ENCODE measurements around the gene GOLT1A. TPM values are rescaled to one million over a fixed set of nuclear protein-coding genes. Genes with fewer than 3 reads are reported as not detected.

Gene GOLT1A
- total and polyA plus RNA-seq, 2 donors (not counting 1 experiment from before 2014, with no cell fraction given): 0.50 TPM; not detected in 1

DNA sequence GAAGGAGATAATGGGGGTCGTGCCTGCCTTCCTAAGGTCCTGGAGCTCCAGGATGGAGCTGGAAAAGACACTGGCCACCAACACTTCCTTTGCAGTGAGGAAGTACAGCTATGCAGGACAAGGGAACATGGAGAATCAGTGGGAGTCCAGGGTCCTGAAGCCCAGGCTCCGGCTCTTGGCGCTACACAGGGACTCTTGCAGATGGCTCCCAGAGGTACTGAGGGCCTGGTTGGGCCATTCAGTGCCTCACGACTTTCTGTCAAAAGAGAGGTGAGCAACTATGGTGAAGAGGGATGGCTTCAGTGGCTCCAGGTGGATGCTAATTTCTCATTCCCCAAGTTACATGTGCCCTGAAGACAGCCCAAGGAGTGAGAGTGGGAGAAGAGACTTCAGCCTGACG is 60.1 kb downstream of the GOLT1A start:
- Histone ChIP-seq H4K20me1 (ENCODE audit: control insufficient read depth, extremely low read depth, insufficient read depth, low read length) (no peaks in the 10 kb centered on the region), H3K27me3 (ENCODE audit: control insufficient read depth, insufficient read depth, low read length) (peaks cover 24% of the 10 kb centered on the region), H3K9me3 (ENCODE audit: control insufficient read depth, insufficient read depth, low read depth, low read length) (no peaks in the 10 kb centered on the region), H3K79me2 (ENCODE audit: control insufficient read depth, insufficient read depth, low read length) (no peaks in the 10 kb centered on the region), H2AFZ (ENCODE audit: low read length) (no peak overlapping the region), H3K4me3 (replicated peaks in 1 of 4; ENCODE audit: control extremely low read depth in 1 of 4, insufficient read depth in 1 of 4, low read depth in 3 of 4, low read length in 4 of 4) (no peak overlapping the region), H3K27ac (ENCODE audit: insufficient read depth, low read length) (no peak overlapping the region), H3K9ac (ENCODE audit: insufficient read depth, low read length) (no peak overlapping the region), H3K36me3 (ENCODE audit: control insufficient read depth, insufficient read depth, low read length) (no peaks in the 10 kb centered on the region), H3K4me1 (ENCODE audit: control insufficient read depth, extremely low read depth, insufficient read depth, low read length) (no peaks in the 10 kb centered on the region), H3K4me2 (ENCODE audit: extremely low read depth, insufficient read depth, low read length) (no peak overlapping the region)
- DNase-seq (ENCODE audit: low read depth in 2 of 2): no peak
- TF ChIP-seq, protein P1, sequence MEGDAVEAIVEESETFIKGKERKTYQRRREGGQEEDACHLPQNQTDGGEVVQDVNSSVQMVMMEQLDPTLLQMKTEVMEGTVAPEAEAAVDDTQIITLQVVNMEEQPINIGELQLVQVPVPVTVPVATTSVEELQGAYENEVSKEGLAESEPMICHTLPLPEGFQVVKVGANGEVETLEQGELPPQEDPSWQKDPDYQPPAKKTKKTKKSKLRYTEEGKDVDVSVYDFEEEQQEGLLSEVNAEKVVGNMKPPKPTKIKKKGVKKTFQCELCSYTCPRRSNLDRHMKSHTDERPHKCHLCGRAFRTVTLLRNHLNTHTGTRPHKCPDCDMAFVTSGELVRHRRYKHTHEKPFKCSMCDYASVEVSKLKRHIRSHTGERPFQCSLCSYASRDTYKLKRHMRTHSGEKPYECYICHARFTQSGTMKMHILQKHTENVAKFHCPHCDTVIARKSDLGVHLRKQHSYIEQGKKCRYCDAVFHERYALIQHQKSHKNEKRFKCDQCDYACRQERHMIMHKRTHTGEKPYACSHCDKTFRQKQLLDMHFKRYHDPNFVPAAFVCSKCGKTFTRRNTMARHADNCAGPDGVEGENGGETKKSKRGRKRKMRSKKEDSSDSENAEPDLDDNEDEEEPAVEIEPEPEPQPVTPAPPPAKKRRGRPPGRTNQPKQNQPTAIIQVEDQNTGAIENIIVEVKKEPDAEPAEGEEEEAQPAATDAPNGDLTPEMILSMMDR (conservative IDR thresholded peaks at IDR 0.05 in 1 of 2, IDR thresholded peaks at IDR 0.05 in 1 of 2; ENCODE audit: low read depth in 1 of 2, low read length in 2 of 2): no peak
- TF ChIP-seq EZH2 (IDR thresholded peaks at IDR 0.05; ENCODE audit: low read length, missing control alignments): no peak

DNA sequence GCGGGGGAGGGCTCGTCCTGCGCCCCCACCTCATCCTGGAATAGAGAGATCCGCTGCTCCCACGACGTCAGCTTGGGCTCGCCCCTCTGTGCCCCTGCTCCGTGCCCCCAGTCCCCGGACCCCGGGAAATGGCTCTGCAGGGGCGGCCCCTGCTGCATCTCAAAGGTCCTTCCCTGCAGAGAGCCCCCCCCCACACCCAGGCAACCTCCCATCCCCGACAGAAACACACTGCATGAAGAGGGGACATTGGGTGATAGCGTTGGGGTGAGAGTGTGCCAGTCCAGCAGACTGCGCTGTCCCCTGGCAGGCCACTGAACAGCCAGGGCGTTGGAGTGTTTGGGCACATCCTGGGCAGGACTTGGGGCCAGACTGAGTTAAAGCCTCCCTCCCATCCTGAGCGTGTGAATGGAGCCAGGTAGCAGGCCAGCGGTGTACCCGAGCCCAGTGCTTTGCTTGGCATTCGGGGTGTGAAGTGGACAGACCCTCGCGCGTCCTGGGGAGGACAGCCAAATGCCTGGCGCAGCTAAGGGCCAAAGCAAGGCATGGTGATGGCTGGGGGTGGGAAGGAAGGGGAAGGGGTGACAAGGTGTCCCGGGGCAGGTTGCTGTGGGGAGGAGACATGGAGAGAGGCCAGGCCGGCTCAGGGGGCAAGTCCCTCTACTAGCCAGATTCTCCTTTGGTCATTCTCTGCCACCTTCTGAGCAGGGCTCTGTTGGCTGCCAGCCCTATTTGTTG is 61.3 kb downstream of the GOLT1A start:
- no peaks in the 10 kb centered on the region for H3K4me1 ChIP-seq (ENCODE audit: control insufficient read depth, extremely low read depth, insufficient read depth, low read length)
- H4K20me1 ChIP-seq (ENCODE audit: control insufficient read depth, extremely low read depth, insufficient read depth, low read length): no peaks in the 10 kb centered on the region
- H3K4me2 ChIP-seq (ENCODE audit: extremely low read depth, insufficient read depth, low read length): peak overlapping the region; percentile 54
- peak overlapping the region; percentile 10 for H2AFZ ChIP-seq (ENCODE audit: low read length)
- H3K27ac ChIP-seq (ENCODE audit: insufficient read depth, low read length): no peak overlapping the region
- no peaks in the 10 kb centered on the region for H3K79me2 ChIP-seq (ENCODE audit: control insufficient read depth, insufficient read depth, low read length)
- peaks cover 29% of the 10 kb centered on the region for H3K27me3 ChIP-seq (ENCODE audit: control insufficient read depth, insufficient read depth, low read length)
- DNase-seq (ENCODE audit: low read depth in 2 of 2): no peak
- H3K4me3 ChIP-seq (replicated peaks in 1 of 4; ENCODE audit: control extremely low read depth in 1 of 4, insufficient read depth in 1 of 4, low read depth in 3 of 4, low read length in 4 of 4): peak overlapping the region; percentile 4 to 62 (median 44)
- peak overlapping the region; percentile 16 for H3K9ac ChIP-seq (ENCODE audit: insufficient read depth, low read length)
- TF ChIP-seq, protein P1 (conservative IDR thresholded peaks at IDR 0.05 in 1 of 2, IDR thresholded peaks at IDR 0.05 in 1 of 2; ENCODE audit: low read depth in 1 of 2, low read length in 2 of 2): no peak
- TF ChIP-seq EZH2 (IDR thresholded peaks at IDR 0.05; ENCODE audit: low read length, missing control alignments): no peak
- no peaks in the 10 kb centered on the region for H3K36me3 ChIP-seq (ENCODE audit: control insufficient read depth, insufficient read depth, low read length)
- no peaks in the 10 kb centered on the region for H3K9me3 ChIP-seq (ENCODE audit: control insufficient read depth, insufficient read depth, low read depth, low read length)

DNA sequence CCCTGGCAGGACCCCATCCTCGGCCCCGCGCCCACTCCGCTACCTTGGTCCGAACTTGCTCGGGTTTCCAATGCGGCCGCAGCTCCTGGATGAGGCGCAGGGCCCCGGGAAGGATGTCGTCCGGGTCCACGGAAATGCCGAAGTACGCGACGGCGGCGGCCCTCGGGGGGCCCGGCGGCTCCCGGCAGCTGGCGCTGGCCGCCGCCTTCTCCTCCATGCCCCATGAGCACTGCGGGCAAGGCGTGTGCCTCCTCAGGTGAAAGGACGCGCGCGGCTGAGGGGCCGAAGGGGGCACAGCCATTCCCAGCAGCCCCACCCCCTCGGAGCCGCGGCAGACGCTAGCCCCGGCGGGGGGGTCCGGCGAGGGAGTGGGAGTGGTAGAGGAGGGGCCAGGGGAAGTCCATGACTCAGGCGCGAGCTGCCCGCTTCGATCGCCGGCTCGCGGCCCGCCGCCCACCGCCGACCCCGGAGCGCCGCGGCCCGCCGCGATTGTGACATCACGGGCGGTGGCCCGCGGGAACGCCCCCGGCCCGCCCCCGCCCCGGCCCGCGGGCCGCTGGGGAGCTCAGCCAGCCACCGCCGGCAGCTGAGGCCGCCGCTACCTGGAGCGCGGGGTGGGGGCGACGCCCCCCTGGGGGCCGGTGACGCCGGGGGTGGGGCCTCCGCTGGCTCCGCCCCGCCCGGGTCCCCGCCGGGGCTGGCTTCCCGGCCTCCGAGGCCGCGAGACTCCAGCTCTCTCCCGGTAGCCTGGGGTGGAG is 62.1 kb downstream of the GOLT1A start, which contains the start of gene ETNK2:
Gene ETNK2, minus strand, starts transcription at position 493 of the 758 bp plus-strand sequence. Its CDS starts 192 bp downstream, at position 301.
- Histone ChIP-seq H3K9ac (ENCODE audit: insufficient read depth, low read length) (peak within 1 kb of the TSS; percentile 37), H3K4me3 (replicated peaks in 1 of 4; ENCODE audit: control extremely low read depth in 1 of 4, insufficient read depth in 1 of 4, low read depth in 3 of 4, low read length in 4 of 4) (peak within 1 kb of the TSS; percentile 34 to 62 (median 52)), H3K27me3 (ENCODE audit: control insufficient read depth, insufficient read depth, low read length) (peaks cover 29% of the 10 kb centered on the region), H3K4me2 (ENCODE audit: extremely low read depth, insufficient read depth, low read length) (peak within 1 kb of the TSS; percentile 68), H3K27ac (ENCODE audit: insufficient read depth, low read length) (no peak within 1 kb of the TSS), H4K20me1 (ENCODE audit: control insufficient read depth, extremely low read depth, insufficient read depth, low read length) (no peaks in the 10 kb centered on the region), H3K79me2 (ENCODE audit: control insufficient read depth, insufficient read depth, low read length) (no peaks in the 10 kb centered on the region), H3K36me3 (ENCODE audit: control insufficient read depth, insufficient read depth, low read length) (no peaks in the 10 kb centered on the region), H2AFZ (ENCODE audit: low read length) (peak within 1 kb of the TSS; percentile 49), H3K4me1 (ENCODE audit: control insufficient read depth, extremely low read depth, insufficient read depth, low read length) (no peaks in the 10 kb centered on the region), H3K9me3 (ENCODE audit: control insufficient read depth, insufficient read depth, low read depth, low read length) (no peaks in the 10 kb centered on the region)
- TF ChIP-seq, protein P1 (conservative IDR thresholded peaks at IDR 0.05 in 1 of 2, IDR thresholded peaks at IDR 0.05 in 1 of 2; ENCODE audit: low read depth in 1 of 2, low read length in 2 of 2): no peak
- peak; percentile 80 for TF ChIP-seq EZH2 (IDR thresholded peaks at IDR 0.05; ENCODE audit: low read length, missing control alignments)
- peak; percentile 37 to 59 for DNase-seq (ENCODE audit: low read depth in 2 of 2)
